Stimulated activated CD4-positive, alpha-beta T cell treated with anti-CD3 and anti-CD28 coated beads, TNF-alpha, amount 100 ng/mL, for 48 hours (primary cell): ENCODE data around the gene WDR88.
"Not testable (repeated sequence)": the region's sequence is repeated elsewhere in the genome, so short reads cannot be mapped to it uniquely, and the experiment has no call there.

Experiments used
- DNase-seq, 3 donors: peaks; one replicate each; pipeline ENCODE4 v3.0.0-alpha.2; 2020; ENCODE audit warnings: low read depth in 3 of 3

Gene WDR88

DNA sequence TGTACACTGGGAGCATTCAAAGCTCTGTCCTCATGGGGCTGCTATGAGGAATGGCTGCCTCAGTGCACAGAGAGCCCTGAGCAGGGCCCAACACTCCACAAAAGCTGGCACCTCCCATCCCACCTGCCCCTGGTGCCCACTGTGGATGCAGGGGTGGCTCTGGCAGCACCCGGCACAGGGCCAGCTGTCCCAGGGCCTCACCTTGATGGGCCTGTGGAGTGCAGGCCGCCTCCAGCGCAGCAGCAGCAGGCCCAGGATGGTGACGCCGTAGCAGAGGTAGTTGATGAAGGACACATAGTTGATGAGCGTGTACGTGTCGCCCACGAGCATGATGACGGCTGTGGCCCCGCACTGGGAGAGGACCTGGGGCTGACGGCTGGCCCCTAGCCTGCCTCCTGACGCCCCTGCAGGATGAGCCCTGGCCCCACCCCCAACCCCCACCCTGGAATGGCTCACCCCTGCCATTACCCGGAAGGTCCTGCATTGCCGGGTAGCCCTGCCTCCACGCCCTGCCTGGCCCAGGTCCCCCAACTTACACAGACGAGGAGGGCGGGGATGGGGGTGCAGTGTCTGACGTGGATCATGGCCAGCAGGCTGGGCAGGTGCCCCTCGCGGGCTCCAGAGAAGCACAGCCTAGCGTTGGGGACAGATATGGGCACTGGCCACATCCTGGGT, 78.5 kb downstream of the WDR88 start:
- no peak for DNase-seq

DNA sequence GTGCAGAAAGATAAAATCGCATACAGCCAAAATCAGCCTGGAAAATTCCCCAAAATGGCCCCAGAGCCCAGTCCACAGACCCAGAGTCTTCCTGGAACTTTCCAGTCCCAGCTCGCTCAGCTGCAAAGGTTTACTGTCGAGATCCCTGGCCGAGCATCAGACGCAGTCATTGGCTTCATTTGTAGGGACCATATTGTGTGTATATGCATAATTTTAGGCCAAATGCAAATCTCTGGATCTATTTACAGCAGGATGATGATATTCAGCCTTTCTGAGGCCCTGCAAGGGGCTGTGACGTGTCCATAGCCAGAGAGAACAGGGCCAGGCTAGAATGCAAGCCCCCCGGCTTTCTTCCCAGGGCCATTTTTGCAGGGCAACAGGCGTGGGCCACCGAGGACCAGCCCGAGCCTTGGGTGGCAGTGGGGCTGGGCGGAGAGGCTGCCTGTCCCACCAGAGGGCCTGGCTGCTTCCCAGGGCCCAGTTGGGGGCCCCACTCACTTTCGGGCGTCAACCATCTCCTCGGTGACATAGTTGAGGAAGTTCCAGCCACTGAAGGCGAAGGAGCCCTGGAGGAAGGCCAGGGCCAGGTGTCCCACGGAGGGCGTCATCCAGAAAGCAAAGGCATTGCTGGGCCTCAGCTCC, 80.0 kb downstream of the WDR88 start:
- no peak for DNase-seq

DNA sequence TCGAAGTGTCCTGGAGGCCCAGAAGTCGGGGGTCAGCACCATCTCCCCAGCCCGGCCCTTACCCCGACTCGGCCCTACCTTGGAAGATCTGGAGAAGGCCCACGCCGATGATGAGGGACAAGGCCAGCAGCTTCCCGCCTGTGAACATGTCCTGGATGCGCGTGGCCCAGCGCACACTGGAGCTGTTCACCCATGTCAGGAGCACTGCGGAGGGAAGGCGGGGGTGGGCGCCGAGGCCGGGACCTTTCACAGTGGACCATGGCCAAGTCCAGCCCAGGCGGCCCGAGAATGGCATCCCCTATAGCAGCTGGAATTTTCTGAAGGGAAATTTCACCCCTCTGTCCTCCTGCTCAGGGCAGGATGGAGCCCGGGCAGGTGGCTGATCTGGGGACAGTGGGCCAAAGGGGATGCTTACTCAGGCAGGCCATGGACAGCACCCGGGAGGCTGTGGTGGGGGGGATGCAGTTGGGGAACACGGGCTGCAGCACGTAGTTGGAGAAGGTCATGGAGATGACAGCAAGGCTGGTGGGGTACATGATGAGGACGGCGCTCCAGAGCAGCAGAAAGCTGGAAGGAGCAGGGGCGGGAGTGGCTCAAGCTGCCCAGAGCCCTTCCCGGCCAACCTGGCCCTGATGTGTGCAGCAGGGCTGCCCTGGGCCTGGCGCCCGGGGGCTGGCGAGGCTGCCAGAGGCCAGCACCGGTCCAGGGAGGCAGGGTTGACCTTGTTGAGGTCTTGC, 80.7 kb downstream of the WDR88 start:
- DNase-seq, result no peak

DNA sequence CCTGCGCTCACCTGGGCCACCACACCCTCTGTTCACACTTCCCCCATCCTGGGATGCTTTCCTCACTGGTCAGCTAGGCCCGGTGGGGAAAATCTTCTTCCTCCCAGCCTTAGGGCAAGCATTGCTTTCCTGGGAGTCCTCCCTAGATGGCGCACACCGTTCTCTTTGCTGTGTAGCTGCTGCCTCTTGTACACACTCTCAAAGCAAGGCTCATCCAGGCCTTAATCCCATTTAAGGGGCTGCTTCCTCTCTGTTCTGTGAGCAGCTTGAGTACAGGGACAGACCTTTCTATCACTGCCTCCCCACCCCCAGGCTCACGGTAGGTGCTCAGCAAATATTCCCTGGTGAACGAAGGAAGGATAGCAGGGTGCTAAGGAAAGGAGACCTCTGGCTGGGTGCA, 82.7 kb downstream of the WDR88 start:
- DNase-seq, result no peak

- DNase-seq, result no peak
These were observed 83.7 kb downstream of the WDR88 start for GRCh38 chr19:33215438-33216197.

DNA sequence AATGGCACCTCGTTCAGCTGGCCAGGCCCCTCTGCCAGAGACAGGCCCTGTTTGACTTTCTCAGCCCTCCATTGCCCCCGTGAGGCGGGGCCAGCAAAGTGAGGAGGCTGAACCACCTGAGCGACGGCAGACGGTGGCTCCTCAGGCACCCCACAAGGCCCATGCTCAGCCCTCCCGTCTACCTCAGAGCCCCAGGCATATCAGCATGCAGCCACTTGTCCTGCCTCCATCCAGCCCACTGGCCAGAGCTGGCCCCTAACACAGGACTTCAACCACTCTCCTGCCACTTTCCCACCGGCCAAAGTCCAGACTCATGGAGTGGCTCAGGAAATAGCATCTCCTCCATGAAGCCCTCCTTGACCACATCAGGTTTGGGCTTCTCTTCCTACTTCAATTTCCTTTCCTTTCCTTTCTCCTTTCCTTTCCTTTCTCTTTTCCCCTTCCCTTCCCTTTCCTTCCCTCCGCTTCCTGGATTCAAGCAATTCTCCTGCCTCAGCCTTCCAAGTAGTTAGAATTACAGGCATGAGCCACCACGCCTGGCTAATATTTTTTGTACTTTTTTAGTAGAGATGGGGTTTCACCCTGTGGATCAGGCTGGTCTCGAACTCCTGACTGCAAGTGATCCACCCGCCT, 84.4 kb downstream of the WDR88 start:
- no peak for DNase-seq

- DNase-seq, result no peak
These were observed 86.0 kb downstream of the WDR88 start for GRCh38 chr19:33217881-33218280.

- DNase-seq, result no peak
These were observed 87.4 kb downstream of the WDR88 start for GRCh38 chr19:33219261-33219815.

DNA sequence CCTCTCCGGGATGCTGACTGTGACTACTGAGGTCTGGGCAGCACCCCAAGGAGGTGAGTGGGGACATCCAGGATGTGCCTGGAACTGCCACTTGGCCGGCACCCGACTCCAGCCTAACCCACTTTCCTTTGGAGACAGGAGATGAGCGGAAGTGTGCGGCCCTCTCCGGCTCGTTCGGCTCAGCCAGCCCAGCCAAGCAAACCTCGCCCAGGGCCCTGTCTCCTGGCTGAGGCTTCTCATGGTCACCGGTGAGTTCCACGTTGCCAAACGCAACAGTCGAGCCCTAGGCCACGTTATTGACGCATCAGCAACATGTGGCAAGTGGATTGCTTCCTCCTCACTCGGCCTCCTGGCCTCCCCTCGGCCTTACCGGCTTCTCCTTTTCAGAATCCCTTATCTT, 88.2 kb downstream of the WDR88 start:
- no peak for DNase-seq

DNA sequence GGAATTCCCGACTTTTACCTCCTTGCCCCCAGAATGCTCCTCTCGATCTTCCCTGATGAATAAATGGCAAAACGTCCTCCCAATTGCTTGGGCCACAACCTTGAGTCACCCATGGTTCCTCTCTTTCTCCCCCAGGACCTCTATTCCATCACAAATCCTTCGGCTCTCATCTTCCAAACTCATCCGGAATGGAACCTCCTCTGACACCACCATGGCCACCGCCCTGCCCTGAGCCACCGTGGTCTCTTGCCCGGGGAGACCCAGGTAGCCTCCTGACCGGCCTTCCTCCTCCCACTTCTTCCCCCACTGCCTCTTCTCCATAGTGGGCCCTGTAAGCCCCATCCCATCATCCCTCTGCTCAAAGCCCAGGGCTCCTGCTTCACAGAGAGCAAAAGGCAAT, 88.8 kb downstream of the WDR88 start:
- no peak for DNase-seq

- no peak for DNase-seq
These were observed 89.7 kb downstream of the WDR88 start for GRCh38 chr19:33221638-33222037.

- not testable (repeated sequence) for DNase-seq
These were observed 90.3 kb downstream of the WDR88 start for GRCh38 chr19:33222255-33222654.

DNA sequence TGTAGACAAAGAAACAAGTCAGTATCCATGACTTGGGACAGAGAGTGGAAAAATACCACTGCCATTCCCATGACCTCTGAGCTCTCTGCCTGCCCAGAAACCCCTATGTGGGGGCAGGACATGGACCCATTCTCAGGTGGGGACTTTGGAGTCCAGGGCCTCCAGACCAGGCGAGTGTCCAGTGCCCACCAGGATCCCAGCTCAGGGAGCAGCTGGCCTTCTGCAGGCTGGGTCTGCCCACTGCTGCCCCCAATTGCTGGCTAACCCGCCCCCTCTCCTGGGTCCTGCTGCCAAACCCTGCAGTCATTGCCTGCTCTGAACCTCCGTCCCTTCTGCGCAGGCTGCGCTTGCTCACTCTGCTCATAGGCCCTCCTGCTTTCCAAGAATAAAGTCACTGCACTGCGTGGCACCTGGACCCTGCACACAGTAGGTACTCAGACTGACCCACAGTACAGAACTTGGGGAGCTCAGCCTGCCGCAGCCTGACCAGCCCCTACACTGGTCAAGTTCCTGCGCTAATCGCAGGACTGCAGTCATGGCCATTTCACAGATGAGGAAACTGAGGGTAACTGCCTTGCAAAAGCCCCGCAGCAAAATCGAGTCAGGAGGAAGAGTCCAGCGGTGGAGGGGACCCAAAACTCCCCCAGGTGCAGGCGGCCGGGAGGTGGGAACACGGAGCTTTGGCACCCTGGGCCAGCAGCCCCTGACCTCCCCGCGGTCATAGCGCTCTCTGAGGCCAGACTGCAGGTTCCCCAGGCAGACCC, 93.0 kb downstream of the WDR88 start:
- no peak for DNase-seq
